H1 (cell line): ENCODE data around the gene DIP2B. TPM values are rescaled to one million over a fixed set of nuclear protein-coding genes. Genes with fewer than 3 reads are reported as not detected.

Experiments used
- CTCF ChIA-PET: fragments of 300-600 bp; sonication (Branson Sonifier 250); formaldehyde crosslinking; loops from one replicate; lab custom pipeline; 2021; ENCODE audit not compliant: partially characterized antibody; lab: Charles Lee
- POLR2A ChIA-PET: fragments of 300-600 bp; sonication (Branson Sonifier 250); formaldehyde crosslinking; loops from one replicate; lab custom pipeline; 2021; ENCODE audit warnings: inconsistent platforms; ENCODE audit not compliant: partially characterized antibody; lab: Charles Lee
- DNase-seq, 2 experiments: peaks; one replicate each; pipeline versions ENCODE4 v3.0.0 to v3.0.0-alpha.2; 2010 to 2022; ENCODE audit warnings: low spot score in 2 of 2, low read depth in 1 of 2, mixed read lengths in 1 of 2
- FAIRE-seq: peaks from 2 replicates; lab custom pipeline; 2011; peaks lifted over from hg19 to GRCh38; lab: Jason Lieb, UNC
- H2AFZ ChIP-seq: 2 replicates; pipeline ENCODE4 v1.8.1; 2012; ENCODE audit warnings: low read length, inconsistent platforms
- H2AK5ac ChIP-seq: 2 replicates; pipeline ENCODE4 v1.6.1; 2013; ENCODE audit warnings: low read depth, low read length
- H2BK120ac ChIP-seq: replicated peaks from 2 replicates; pipeline ENCODE3; 2013; ENCODE audit warnings: low read depth, low read length, inconsistent platforms
- H2BK12ac ChIP-seq: 2 replicates; pipeline ENCODE4 v1.6.1; 2013; ENCODE audit warnings: low read depth, low read length
- H2BK15ac ChIP-seq: 2 replicates; pipeline ENCODE4 v1.6.1; 2013; ENCODE audit warnings: low read length
- H2BK20ac ChIP-seq: 2 replicates; pipeline ENCODE4 v1.6.1; 2013; ENCODE audit warnings: low read length
- H2BK5ac ChIP-seq: 2 replicates; pipeline ENCODE4 v1.6.1; 2013; ENCODE audit warnings: low read depth, low read length
- H3K14ac ChIP-seq: 2 replicates; pipeline ENCODE4 v1.6.1; 2013; ENCODE audit warnings: inconsistent platforms; ENCODE audit not compliant: insufficient read length
- H3K18ac ChIP-seq: 2 replicates; pipeline ENCODE4 v1.6.1; 2013; ENCODE audit warnings: low read length; ENCODE audit errors: extremely low read depth
- H3K23ac ChIP-seq: 2 replicates; pipeline ENCODE4 v1.6.1; 2013; ENCODE audit warnings: inconsistent platforms; ENCODE audit not compliant: insufficient read length
- H3K23me2 ChIP-seq: 2 replicates; pipeline ENCODE4 v1.6.1; 2013; ENCODE audit warnings: low read depth, low read length
- H3K27ac ChIP-seq: 2 replicates; pipeline ENCODE4 v1.6.1; 2011; ENCODE audit warnings: low read depth, low read length, inconsistent platforms
- H3K27me3 ChIP-seq, 4 experiments: replicated peaks in 1 of 4; 1 replicate in 1 of 4; 2 replicates in 3 of 4; pipeline versions ENCODE4 v1.6.1 to v1.8.1; 2011 to 2013; ENCODE audit warnings: low read length in 3 of 4, mild to moderate bottlenecking in 3 of 4, inconsistent platforms in 2 of 4, mixed read lengths in 2 of 4, moderate library complexity in 1 of 4; ENCODE audit not compliant: control insufficient read depth in 3 of 4, insufficient read depth in 3 of 4; ENCODE audit errors: extremely low read depth in 1 of 4
- H3K36me3 ChIP-seq, 4 experiments: 2 replicates each; pipeline versions ENCODE4 v1.6.1 to v1.8.1; 2011 to 2013; ENCODE audit warnings: mild to moderate bottlenecking in 4 of 4, low read length in 3 of 4, moderate library complexity in 2 of 4, control low read depth in 1 of 4, inconsistent platforms in 1 of 4; ENCODE audit not compliant: insufficient read depth in 4 of 4, control insufficient read depth in 2 of 4
- H3K4ac ChIP-seq: replicated peaks from 2 replicates; pipeline ENCODE3; 2013; ENCODE audit warnings: low read length, low read depth, mixed read lengths, inconsistent platforms; ENCODE audit not compliant: insufficient read length
- H3K4me1 ChIP-seq, 4 experiments: replicated peaks in 1 of 4; 1 replicate in 1 of 4; 2 replicates in 3 of 4; pipeline versions ENCODE4 v1.6.1 to v1.8.1; 2011 to 2013; ENCODE audit warnings: low read length in 3 of 4, inconsistent platforms in 2 of 4, mixed read lengths in 1 of 4; ENCODE audit not compliant: insufficient read depth in 4 of 4, control insufficient read depth in 3 of 4
- H3K4me2 ChIP-seq, 2 experiments: 2 replicates each; pipeline versions ENCODE4 v1.6.1 to v1.8.1; 2011 to 2013; ENCODE audit warnings: low read depth in 2 of 2, low read length in 2 of 2, control low read depth in 1 of 2, inconsistent platforms in 1 of 2, mild to moderate bottlenecking in 1 of 2; ENCODE audit not compliant: insufficient read depth in 1 of 2
- H3K4me3 ChIP-seq, 4 experiments: fragments of 200-600, 300-600 bp in 1 of 4; sonication (generic), shearing (Covaris generic), sonication (Bioruptor Twin) in 1 of 4; 2 replicates each; pipeline versions ENCODE4 v1.5.1 to v1.8.1; 2011 to 2016; ENCODE audit warnings: low read length in 4 of 4, low read depth in 3 of 4, control low read depth in 2 of 4, inconsistent platforms in 2 of 4, mild to moderate bottlenecking in 2 of 4, mixed read lengths in 1 of 4, moderate library complexity in 1 of 4; ENCODE audit not compliant: insufficient read depth in 2 of 4; ENCODE audit errors: extremely low read depth in 1 of 4
- H3K56ac ChIP-seq: replicated peaks from 2 replicates; pipeline ENCODE3; 2013; ENCODE audit warnings: low read depth, mild to moderate bottlenecking, mixed read lengths, low read length, inconsistent platforms; ENCODE audit not compliant: insufficient read length
- H3K79me1 ChIP-seq: 2 replicates; pipeline ENCODE4 v1.6.1; 2013; ENCODE audit warnings: low read depth, low read length, control low read depth
- H3K79me2 ChIP-seq, 2 experiments: 2 replicates each; pipeline versions ENCODE4 v1.6.1 to v1.8.1; 2012 to 2013; ENCODE audit warnings: low read length in 2 of 2, mild to moderate bottlenecking in 2 of 2, inconsistent platforms in 1 of 2; ENCODE audit not compliant: insufficient read depth in 2 of 2, control insufficient read depth in 1 of 2
- H3K9ac ChIP-seq, 4 experiments: replicated peaks in 1 of 4; 1 replicate in 1 of 4; 2 replicates in 3 of 4; pipeline versions ENCODE4 v1.6.1 to v1.8.1; 2011 to 2013; ENCODE audit warnings: low read depth in 3 of 4, low read length in 3 of 4, control low read depth in 2 of 4, mild to moderate bottlenecking in 2 of 4, moderate library complexity in 2 of 4, inconsistent platforms in 1 of 4; ENCODE audit errors: extremely low read depth in 1 of 4
- H3K9me3 ChIP-seq, 2 experiments: 2 replicates each; pipeline versions ENCODE4 v1.6.1 to v1.8.1; 2012 to 2013; ENCODE audit warnings: mild to moderate bottlenecking in 2 of 2, moderate library complexity in 2 of 2, control low read depth in 1 of 2, inconsistent platforms in 1 of 2, low read depth in 1 of 2, low read length in 1 of 2, mixed read lengths in 1 of 2; ENCODE audit not compliant: insufficient read depth in 2 of 2
- H4K20me1 ChIP-seq, 2 experiments: replicated peaks in 1 of 2; 2 replicates each; pipeline versions ENCODE3 to v1.8.1; 2011 to 2013; ENCODE audit warnings: inconsistent platforms in 2 of 2, low read length in 2 of 2, mild to moderate bottlenecking in 1 of 2; ENCODE audit not compliant: insufficient read depth in 2 of 2, control insufficient read depth in 1 of 2
- H4K5ac ChIP-seq: 2 replicates; pipeline ENCODE4 v1.6.1; 2013; ENCODE audit warnings: low read length, low read depth, mixed read lengths, inconsistent platforms; ENCODE audit not compliant: insufficient read length
- H4K8ac ChIP-seq: 2 replicates; pipeline ENCODE4 v1.8.0; 2013; ENCODE audit warnings: mild to moderate bottlenecking, moderate library complexity, low read length, inconsistent platforms; ENCODE audit not compliant: insufficient read depth; ENCODE audit errors: extremely low read depth
- H4K91ac ChIP-seq: replicated peaks from 2 replicates; pipeline ENCODE3; 2013; ENCODE audit warnings: low read length, mixed read lengths, inconsistent platforms; ENCODE audit not compliant: insufficient read length
- HDAC2 ChIP-seq, 2 experiments: fragments of 300-600 bp in 1 of 2; sonication (generic) in 1 of 2; IDR thresholded peaks; 2 replicates each; pipeline ENCODE4 v1.6.1; 2011 to 2012; ENCODE audit warnings: low read depth in 2 of 2, low read length in 2 of 2, mild to moderate bottlenecking in 2 of 2, moderate library complexity in 2 of 2, borderline replicate concordance in 1 of 2, inconsistent platforms in 1 of 2
- SIRT6 ChIP-seq: IDR thresholded peaks from one replicate; pipeline ENCODE4 v1.7.1; 2012; ENCODE audit warnings: low read length, inconsistent platforms
- WGBS, 2 experiments: shearing (Covaris generic) in 1 of 2; methylation state at CpG; one replicate each; pipeline versions ENCODE4 v1.1.6 to v1.1.7; 2013 to 2015; ENCODE audit warnings: low lambda C conversion rate in 2 of 2, mixed read lengths in 2 of 2, inconsistent platforms in 1 of 2, low coverage in 1 of 2, missing lambda C conversion rate in 1 of 2; ENCODE audit not compliant: insufficient replicate concordance in 2 of 2, insufficient coverage in 1 of 2, insufficient read length in 1 of 2; ENCODE audit errors: extremely low coverage in 1 of 2, missing lambda C conversion rate in 1 of 2; 5-methylcytosine and 5-hydroxymethylcytosine counted together
- polyA plus RNA-seq, 7 experiments: library from polyadenylated mRNA; depleted of rRNA in 3 of 7; stranded (reverse) in 5 of 7; unstranded in 2 of 7; fragments of >200 nt in 5 of 7; fragments of 200-250 nt in 2 of 7; gene quantifications; 1 replicate in 5 of 7; 2 replicates in 1 of 7; 4 replicates in 1 of 7; pipeline versions ENCODE4 v1.2.1 to v1.2.3, GENCODE V29; 2011 to 2013; ENCODE audit warnings: missing spikeins in 2 of 7, mixed read lengths in 2 of 7
- total RNA-seq: library from RNA; stranded (reverse); fragmentation: NEBNext Ultra II Directional; extraction: Animal tissue kit (Norgen Biotek cat#: 25700); gene quantifications from 2 replicates; pipeline ENCODE4 v1.2.1, GENCODE V29; 2021

DIP2B gene
- total and polyA plus RNA-seq, 2 of the 8 experiments (the other 6 are each of a cell fraction or from before 2014, with no cell fraction given), result 11.1 to 29.6 TPM

DNA sequence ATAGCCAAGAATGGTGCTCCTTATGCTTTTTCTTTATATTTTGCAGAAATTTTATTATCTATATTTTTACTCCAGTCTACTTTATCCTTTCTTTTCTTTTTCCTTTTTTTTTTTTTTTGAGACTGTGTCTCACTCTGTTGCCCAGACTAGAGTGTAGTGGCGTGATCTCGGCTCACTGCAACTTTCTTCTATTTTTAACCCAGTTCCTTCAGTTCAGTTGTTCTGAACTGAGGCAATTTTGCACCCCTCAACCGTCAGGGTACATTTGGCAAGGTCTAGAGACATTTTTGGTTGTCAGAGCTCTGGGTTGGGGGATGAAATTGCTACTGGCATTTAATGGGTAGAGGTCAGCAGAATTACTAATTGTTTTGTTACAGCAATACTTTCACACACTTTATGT lies 75.7 kb downstream of the DIP2B start:
- Histone ChIP-seq H3K9ac (no peak overlapping the region), H3K23ac (no peak overlapping the region), H4K20me1 (peaks cover 0 to 4% of the 10 kb centered on the region in 2 experiments), H2AK5ac (no peak overlapping the region), H3K4me1 (peaks cover 0 to 4% (median 1%) of the 10 kb centered on the region in 4 experiments; a peak in 4 of 7 replicates), H3K4ac (no peak overlapping the region), H2BK15ac (no peak overlapping the region), H4K91ac (no peak overlapping the region), H3K4me2 (no peak overlapping the region), H2BK20ac (no peak overlapping the region), H3K27me3 (no peaks in the 10 kb centered on the region)
- FAIRE-seq, result no peak
- 100% methylated on average over 3 of the region's 3 CpGs; no CpG with 5 or more reads in 1 of the 2 experiments for WGBS, 2 experiments
- TF ChIP-seq HDAC2 (IDR thresholded peaks at IDR 0.05; ENCODE audit: borderline replicate concordance in 1 of 2, low read depth in 2 of 2, low read length in 2 of 2), result no peak
- no peak for TF ChIP-seq SIRT6
- TF ChIP-seq, all 59 proteins: peak for 0
- no peak overlapping the region for H2BK120ac ChIP-seq
- peaks cover 2 to 35% of the 10 kb centered on the region in 2 experiments; a peak in 3 of 4 replicates for H3K79me2 ChIP-seq
- no peak overlapping the region for H3K18ac ChIP-seq
- DNase-seq, result no peak
- no peaks in the 10 kb centered on the region for H3K23me2 ChIP-seq
- H3K9me3 ChIP-seq, result no peaks in the 10 kb centered on the region
- H3K36me3 ChIP-seq, result no peaks in the 10 kb centered on the region; a peak in 1 of 8 replicates
- H2AFZ ChIP-seq, result no peak overlapping the region
- POLR2A ChIA-PET, result no interaction called here
- no peak overlapping the region for H3K27ac ChIP-seq
- peaks cover 7% of the 10 kb centered on the region; the same call in 1 of the 2 replicates for H3K79me1 ChIP-seq
- CTCF ChIA-PET, result interaction anchor here (0.7 to 1.4 kb wide), 2 partner anchors 26 to 800 kb away, joined by 3 read pairs; no protein-coding TSS in a partner anchor
- H2BK12ac ChIP-seq, result no peak overlapping the region
- H2BK5ac ChIP-seq, result no peak overlapping the region
- H3K4me3 ChIP-seq, result no peak overlapping the region
- H3K56ac ChIP-seq, result no peak overlapping the region
- H4K8ac ChIP-seq, result no peak overlapping the region
- no peak overlapping the region for H3K14ac ChIP-seq
- H4K5ac ChIP-seq, result no peak overlapping the region
